Adrenal gland (tissue), 12 donors: ENCODE measurements around the gene SYNE1. TPM values are rescaled to one million over a fixed set of nuclear protein-coding genes. Genes with fewer than 3 reads are reported as not detected.
A peak's percentile ranks its signal among the peaks of the same experiment; 100 is the strongest.

Experiments used
- DNase-seq, 7 donors: peaks; one replicate each; pipeline ENCODE4 v3.0.0-alpha.2; 2019 to 2020
- H3K27ac ChIP-seq, 5 donors: fragments of 200-600 bp; sonication (generic) in 4 of 5; 1 replicate in 3 of 5; 2 replicates in 2 of 5; pipeline versions ENCODE4 v1.5.1 to v1.8.0; 2016 to 2020; ENCODE audit warnings: mild to moderate bottlenecking in 1 of 5
- H3K27me3 ChIP-seq: fragments of 200-600 bp; 2 replicates; pipeline ENCODE4 v1.8.0; 2021
- H3K36me3 ChIP-seq, 2 donors: fragments of 200-600 bp; replicated peaks in 1 of 2; 1 replicate in 1 of 2; 2 replicates in 1 of 2; pipeline versions ENCODE4 v1.5.1 to v1.8.0; 2018 to 2022
- H3K4me1 ChIP-seq, 2 donors: fragments of 200-600 bp; replicated peaks in 1 of 2; 1 replicate in 1 of 2; 2 replicates in 1 of 2; pipeline versions ENCODE4 v1.5.1 to v1.8.0; 2018 to 2021
- H3K4me3 ChIP-seq, 4 donors: fragments of 200-600 bp; sonication (generic) in 3 of 4; one replicate each; pipeline ENCODE4 v1.5.1; 2016 to 2018
- H3K9me3 ChIP-seq, 3 donors: fragments of 200-600 bp; sonication (generic) in 1 of 3; replicated peaks in 1 of 3; 1 replicate in 2 of 3; 2 replicates in 1 of 3; pipeline versions ENCODE4 v1.5.1 to v1.8.0; 2016 to 2021
- POLR2A ChIP-seq, 2 donors: fragments of 450-650 bp; IDR thresholded peaks; one replicate each; pipeline ENCODE4 v1.6.1; 2017; ENCODE audit warnings: antibody characterized with exemption in 2 of 2, mild to moderate bottlenecking in 2 of 2, moderate library complexity in 1 of 2
- WGBS, 4 donors: extraction: QIAGEN DNeasy Blood & Tissue Kit in 2 of 4; methylation state at CpG; one replicate each; pipeline versions ENCODE4 v1.1.5 to v1.1.7; 2013 to 2017; 5-methylcytosine and 5-hydroxymethylcytosine counted together
- intact Hi-C, 2 donors: fragments of 100-400 bp; cut with DNase I; formaldehyde crosslinking; loops; one replicate each; pipeline versions ENCODE4 v1.14.1 to v1.15.0; 2022 to 2023
- polyA plus RNA-seq, 3 donors: library from polyadenylated mRNA; stranded (reverse); fragments of 200-250 nt in 2 of 3; fragments of 350-450 nt in 1 of 3; fragmentation: Illumina TruSeq in 1 of 3; extraction: RNeasy Lipid Tissue Mini Kit (QIAGEN cat#74804) in 1 of 3; gene quantifications; one replicate each; pipeline ENCODE4 v1.2.3, GENCODE V29; 2013 to 2014
- total RNA-seq, 9 donors: library from RNA; depleted of rRNA in 4 of 9; stranded (reverse); fragments of >200 nt in 4 of 9; fragments of 120-200 nt in 1 of 9; fragmentation: NEBNext Ultra II Directional in 1 of 9; extraction: Animal tissue kit (Norgen Biotek cat#: 25700) in 1 of 9; gene quantifications; one replicate each; pipeline versions ENCODE4 v1.1.0 to v1.2.4, GENCODE V29; 2013 to 2023
- TF ChIP-seq, protein P1 (sequence below), 6 experiments: fragments of 450-650 bp in 4 of 6; fragments of 200-600 bp in 2 of 6; sonication (generic) in 1 of 6; IDR thresholded peaks; 1 replicate in 5 of 6; 2 replicates in 1 of 6; pipeline versions ENCODE4 v1.5.1 to v1.8.0; 2016 to 2021; ENCODE audit warnings: antibody characterized with exemption in 6 of 6, mild to moderate bottlenecking in 2 of 6, moderate library complexity in 1 of 6
- donor health status: healthy with polysubstance abuse.
- donor health status: Bipolar disorder and iron deficiency.
- donor health status: DM: yes; HTN: yes; CAD: no.
- donor health status: DM: no; HTN: no; CAD: no.
- donor health status: DM: no; HTN: no; CAD: no.
- donor health status: DM: yes; HTN: yes; CAD: no.

SYNE1 gene
- total and polyA plus RNA-seq, 12 donors, result 29.0 to 170 (median 93.1) TPM

DNA sequence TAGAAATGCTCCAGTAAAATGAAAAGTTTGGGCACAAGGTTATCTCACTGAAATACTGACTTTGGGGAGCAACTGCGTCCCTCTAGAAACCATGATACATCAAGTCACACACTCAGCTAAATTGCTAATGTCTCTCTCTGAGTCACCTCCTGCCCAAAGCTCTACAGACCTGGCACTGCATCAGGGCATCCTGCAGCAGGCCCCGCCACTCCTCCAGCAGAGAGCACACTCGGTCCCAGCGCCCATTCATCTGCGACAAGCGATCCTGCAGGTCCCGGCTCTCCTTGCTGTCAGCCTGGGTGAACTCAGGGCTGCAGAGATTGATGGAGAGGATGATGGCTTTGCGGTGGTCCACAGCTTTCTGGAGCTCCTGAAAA is 500.7 kb downstream of the SYNE1 start:
- H3K27ac ChIP-seq, result no peak overlapping the region
- TF ChIP-seq, protein P1, sequence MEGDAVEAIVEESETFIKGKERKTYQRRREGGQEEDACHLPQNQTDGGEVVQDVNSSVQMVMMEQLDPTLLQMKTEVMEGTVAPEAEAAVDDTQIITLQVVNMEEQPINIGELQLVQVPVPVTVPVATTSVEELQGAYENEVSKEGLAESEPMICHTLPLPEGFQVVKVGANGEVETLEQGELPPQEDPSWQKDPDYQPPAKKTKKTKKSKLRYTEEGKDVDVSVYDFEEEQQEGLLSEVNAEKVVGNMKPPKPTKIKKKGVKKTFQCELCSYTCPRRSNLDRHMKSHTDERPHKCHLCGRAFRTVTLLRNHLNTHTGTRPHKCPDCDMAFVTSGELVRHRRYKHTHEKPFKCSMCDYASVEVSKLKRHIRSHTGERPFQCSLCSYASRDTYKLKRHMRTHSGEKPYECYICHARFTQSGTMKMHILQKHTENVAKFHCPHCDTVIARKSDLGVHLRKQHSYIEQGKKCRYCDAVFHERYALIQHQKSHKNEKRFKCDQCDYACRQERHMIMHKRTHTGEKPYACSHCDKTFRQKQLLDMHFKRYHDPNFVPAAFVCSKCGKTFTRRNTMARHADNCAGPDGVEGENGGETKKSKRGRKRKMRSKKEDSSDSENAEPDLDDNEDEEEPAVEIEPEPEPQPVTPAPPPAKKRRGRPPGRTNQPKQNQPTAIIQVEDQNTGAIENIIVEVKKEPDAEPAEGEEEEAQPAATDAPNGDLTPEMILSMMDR (IDR thresholded peaks at IDR 0.05), result no peak
- TF ChIP-seq POLR2A (IDR thresholded peaks at IDR 0.05), result no peak
- WGBS, 4 donors, result 76 to 88% (median 83%) methylated on average over 8 of the region's 8 CpGs
- H3K4me3 ChIP-seq, result no peak overlapping the region
- H3K4me1 ChIP-seq, result no peaks in the 10 kb centered on the region
- H3K9me3 ChIP-seq, result no peaks in the 10 kb centered on the region
- H3K27me3 ChIP-seq, result no peaks in the 10 kb centered on the region
- peak in 3 of 7 donors; percentile 25 to 34 (median 29) for DNase-seq
- H3K36me3 ChIP-seq, result peaks cover 0 to 82% of the 10 kb centered on the region in 2 donors
- intact Hi-C loops, result no loop called here

- Histone ChIP-seq H3K4me1 (no peaks in the 10 kb centered on the region), H3K36me3 (peaks cover 0 to 79% of the 10 kb centered on the region in 2 donors), H3K4me3 (no peak overlapping the region), H3K27ac (no peak overlapping the region), H3K9me3 (no peaks in the 10 kb centered on the region), H3K27me3 (no peaks in the 10 kb centered on the region)
- DNase-seq, result no peak
- TF ChIP-seq, protein P1 (IDR thresholded peaks at IDR 0.05), result no peak
- no peak for TF ChIP-seq POLR2A (IDR thresholded peaks at IDR 0.05)
- 79 to 84% (median 82%) methylated on average over 8 of the region's 8 CpGs for WGBS, 4 donors
- intact Hi-C loops, result no loop called here
Observed at GRCh38 chr6:152135755-152136448, 501.3 kb downstream of the SYNE1 start.

GRCh38 chr6:152130441-152130840 is 506.7 kb downstream of the SYNE1 start:
- WGBS, 4 donors, result 67 to 87% (median 85%) methylated on average over 2 of the region's 2 CpGs
- Histone ChIP-seq H3K27me3 (no peaks in the 10 kb centered on the region), H3K9me3 (no peaks in the 10 kb centered on the region), H3K27ac (peak overlapping the region in 1 of 5 donors; percentile 33), H3K36me3 (peaks cover 0 to 47% of the 10 kb centered on the region in 2 donors), H3K4me1 (no peaks in the 10 kb centered on the region), H3K4me3 (peak overlapping the region in 1 of 4 donors; percentile 25)
- DNase-seq, result no peak
- intact Hi-C loops, result no loop called here
- no peak for TF ChIP-seq POLR2A (IDR thresholded peaks at IDR 0.05)
- TF ChIP-seq, protein P1 (IDR thresholded peaks at IDR 0.05), result no peak

DNA sequence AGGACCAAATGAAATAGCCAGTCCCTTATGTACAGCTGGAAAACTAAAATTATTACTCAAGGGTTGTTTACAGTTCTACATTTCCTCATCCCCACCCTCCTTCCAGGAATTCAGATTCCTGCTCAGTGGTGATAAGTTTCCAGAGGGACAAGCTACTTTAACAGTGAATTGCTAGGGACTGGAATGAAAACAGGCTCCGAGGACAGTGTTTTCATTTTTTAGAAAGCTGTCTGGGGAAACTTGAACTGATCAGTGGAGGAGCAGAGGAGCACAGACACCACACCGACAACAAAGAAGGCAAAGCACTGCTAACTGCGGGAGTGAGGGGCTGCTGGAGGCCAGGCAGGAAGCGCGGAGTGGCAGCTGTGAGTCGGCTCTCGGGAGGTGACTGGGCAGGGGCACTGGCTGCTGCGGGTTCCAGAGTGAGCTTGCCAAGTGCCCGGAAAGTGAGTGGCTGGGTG is 507.4 kb downstream of the SYNE1 start:
- Histone ChIP-seq H3K4me1 (no peaks in the 10 kb centered on the region), H3K9me3 (no peaks in the 10 kb centered on the region), H3K27ac (peak overlapping the region in 2 of 5 donors; percentile 33 to 58), H3K4me3 (peak overlapping the region in 1 of 4 donors; percentile 25), H3K27me3 (no peaks in the 10 kb centered on the region), H3K36me3 (peaks cover 0 to 39% of the 10 kb centered on the region in 2 donors)
- DNase-seq, result no peak
- 44 to 71% (median 49%) methylated on average over 9 of the region's 9 CpGs for WGBS, 4 donors
- intact Hi-C loops, result loop anchor here (5.0 to 10.0 kb wide), 3 partner anchors 367 to 437 kb away; no protein-coding TSS in a partner anchor
- TF ChIP-seq, protein P1 (IDR thresholded peaks at IDR 0.05), result no peak
- TF ChIP-seq POLR2A (IDR thresholded peaks at IDR 0.05), result no peak
